IMR-90 (cell line): Measurements from ENCODE around the gene FARS2. TPM values are rescaled to one million over a fixed set of nuclear protein-coding genes. Genes with fewer than 3 reads are reported as not detected.

Source experiments
- ATAC-seq: fragments of 200-7000 bp; cut with Tn5 transposase; 2 replicates; pipeline ENCODE4 v1.9.1; 2020; ENCODE audit warnings: low read depth, mild to moderate bottlenecking, moderate library complexity
- BruUV-seq: library from RNA; stranded (reverse); fragments of 400-500 nt; replicated peaks from 2 replicates; lab custom pipeline; 2021; lab: Mats Ljungman, UMichigan
- CTCF ChIA-PET: fragments of 300-600 bp; formaldehyde crosslinking; extraction: SDS; loops from one replicate; lab custom pipeline; 2021; ENCODE audit warnings: antibody characterized with exemption; lab: Yijun Ruan, JAX
- POLR2A ChIA-PET: fragments of 300-600 bp; sonication (Branson Sonifier 250); formaldehyde crosslinking; loops from one replicate; lab custom pipeline; 2022; ENCODE audit warnings: antibody characterized with exemption; ENCODE audit not compliant: unreplicated experiment; lab: Charles Lee
- DNase-seq: peaks from one replicate; pipeline ENCODE4 v3.0.0; 2013
- H2AFZ ChIP-seq: replicated peaks from 2 replicates; pipeline ENCODE3; 2013; ENCODE audit warnings: low read length, mild to moderate bottlenecking; ENCODE audit not compliant: poor library complexity
- H2AK5ac ChIP-seq: 2 replicates; pipeline ENCODE4 v1.6.1; 2013; ENCODE audit warnings: low read depth, low read length, inconsistent platforms
- H2AK9ac ChIP-seq: replicated peaks from 2 replicates; pipeline ENCODE3; 2013; ENCODE audit warnings: mild to moderate bottlenecking, low read depth, low read length, moderate library complexity; ENCODE audit not compliant: poor library complexity
- H2BK120ac ChIP-seq: 2 replicates; pipeline ENCODE4 v1.6.1; 2013; ENCODE audit warnings: low read depth, low read length, inconsistent platforms
- H2BK15ac ChIP-seq: 3 replicates; pipeline ENCODE4 v1.6.1; 2013; ENCODE audit warnings: low read depth, low read length, inconsistent platforms
- H2BK20ac ChIP-seq: 2 replicates; pipeline ENCODE4 v1.6.1; 2013; ENCODE audit warnings: low read depth, mild to moderate bottlenecking, inconsistent platforms, low read length, moderate library complexity
- H2BK5ac ChIP-seq: 2 replicates; pipeline ENCODE4 v1.6.1; 2013; ENCODE audit warnings: mild to moderate bottlenecking, low read depth, low read length, inconsistent platforms; ENCODE audit not compliant: poor library complexity, severe bottlenecking
- H3K14ac ChIP-seq: replicated peaks from 2 replicates; pipeline ENCODE4 v1.6.1; 2013; ENCODE audit warnings: low read depth, low read length, inconsistent platforms
- H3K18ac ChIP-seq: 2 replicates; pipeline ENCODE4 v1.6.1; 2013; ENCODE audit warnings: low read depth, low read length, control low read depth
- H3K23ac ChIP-seq: 2 replicates; pipeline ENCODE4 v1.6.1; 2013; ENCODE audit warnings: low read depth, low read length, inconsistent platforms
- H3K27ac ChIP-seq: 2 replicates; pipeline ENCODE4 v1.5.1; 2013; ENCODE audit warnings: mild to moderate bottlenecking, control low read depth, low read length; ENCODE audit not compliant: insufficient read depth
- H3K27me3 ChIP-seq: 2 replicates; pipeline ENCODE4 v1.6.1; 2013; ENCODE audit warnings: low read length; ENCODE audit not compliant: control insufficient read depth, insufficient read depth
- H3K36me3 ChIP-seq: 2 replicates; pipeline ENCODE4 v1.6.1; 2013; ENCODE audit warnings: low read length, mixed read lengths; ENCODE audit not compliant: control insufficient read depth, insufficient read depth
- H3K4ac ChIP-seq: 2 replicates; pipeline ENCODE4 v1.6.1; 2013; ENCODE audit warnings: low read depth, low read length, inconsistent platforms
- H3K4me1 ChIP-seq: 2 replicates; pipeline ENCODE4 v1.6.1; 2013; ENCODE audit warnings: low read length, mixed read lengths; ENCODE audit not compliant: control insufficient read depth, insufficient read depth
- H3K4me2 ChIP-seq: 2 replicates; pipeline ENCODE4 v1.6.1; 2013; ENCODE audit warnings: low read depth, mild to moderate bottlenecking, control low read depth, low read length, moderate library complexity
- H3K4me3 ChIP-seq: 2 replicates; pipeline ENCODE4 v1.5.1; 2013; ENCODE audit warnings: low read depth, mild to moderate bottlenecking, control low read depth, low read length, moderate library complexity; ENCODE audit not compliant: insufficient read depth
- H3K56ac ChIP-seq: 2 replicates; pipeline ENCODE4 v1.6.1; 2013; ENCODE audit warnings: low read length, inconsistent platforms; ENCODE audit not compliant: insufficient read depth; ENCODE audit errors: extremely low read depth
- H3K79me1 ChIP-seq, 2 experiments: 2 replicates each; pipeline ENCODE4 v1.6.1; 2013; ENCODE audit warnings: low read length in 2 of 2, inconsistent platforms in 1 of 2, low read depth in 1 of 2
- H3K9ac ChIP-seq: 2 replicates; pipeline ENCODE4 v1.6.1; 2013; ENCODE audit warnings: low read depth, low read length, control low read depth
- H3K9me1 ChIP-seq: 2 replicates; pipeline ENCODE4 v1.6.1; 2013; ENCODE audit warnings: low read length, inconsistent platforms; ENCODE audit not compliant: insufficient read depth
- H3K9me3 ChIP-seq: 2 replicates; pipeline ENCODE4 v1.6.1; 2013; ENCODE audit warnings: low read length; ENCODE audit not compliant: control insufficient read depth, insufficient read depth
- H4K20me1 ChIP-seq: 2 replicates; pipeline ENCODE4 v1.6.1; 2013; ENCODE audit warnings: low read length, inconsistent platforms; ENCODE audit not compliant: insufficient read depth
- H4K5ac ChIP-seq: 2 replicates; pipeline ENCODE4 v1.6.1; 2013; ENCODE audit warnings: mild to moderate bottlenecking, low read depth, low read length, control low read depth
- H4K8ac ChIP-seq, 2 experiments: 2 replicates each; pipeline ENCODE4 v1.6.1; 2013; ENCODE audit warnings: low read depth in 2 of 2, low read length in 2 of 2, control low read depth in 1 of 2, inconsistent platforms in 1 of 2
- H4K91ac ChIP-seq: 2 replicates; pipeline ENCODE4 v1.6.1; 2013; ENCODE audit warnings: low read depth, low read length, inconsistent platforms; ENCODE audit not compliant: insufficient read depth
- CHD1 ChIP-seq: IDR thresholded peaks from 2 replicates; pipeline ENCODE4 v1.6.1; 2012; ENCODE audit warnings: low read depth, low read length, improper control_type of control experiment
- ELK1 ChIP-seq: fragments of 150-350 bp; IDR thresholded peaks from 2 replicates; pipeline ENCODE4 v1.6.1; 2016; ENCODE audit warnings: low read depth, mild to moderate bottlenecking, low read length, moderate library complexity, borderline replicate concordance
- FOS ChIP-seq: fragments of 150-350 bp; IDR thresholded peaks from 2 replicates; pipeline ENCODE4 v1.6.1; 2016; ENCODE audit warnings: low read depth, low read length
- RAD21 ChIP-seq: IDR thresholded peaks from 2 replicates; pipeline ENCODE4 v1.6.1; 2012; ENCODE audit warnings: low read length, improper control_type of control experiment
- RCOR1 ChIP-seq: IDR thresholded peaks from 2 replicates; pipeline ENCODE4 v1.6.1; 2012; ENCODE audit warnings: mild to moderate bottlenecking, low read length, improper control_type of control experiment; ENCODE audit not compliant: insufficient replicate concordance
- WGBS, 2 experiments: methylation state at CpG; one replicate each; pipeline versions ENCODE4 v1.1.5 to v1.1.7; 2013; ENCODE audit warnings: missing lambda C conversion rate in 2 of 2; ENCODE audit not compliant: insufficient read length in 1 of 2; ENCODE audit errors: extremely low coverage in 2 of 2; 5-methylcytosine and 5-hydroxymethylcytosine counted together
- dilution Hi-C: fragments of 300-500 bp; cut with HindIII; formaldehyde crosslinking; loops from one replicate; pipeline ENCODE4 v1.14.3; 2018; ENCODE audit warnings: low sequenced_read_pairs; ENCODE audit not compliant: unreplicated experiment
- in situ Hi-C: fragments of 300-500 bp; cut with MboI; formaldehyde crosslinking; loops from 3 replicates; pipeline ENCODE4 v1.14.3; 2019; ENCODE audit warnings: low sequenced_read_pairs, inconsistent platforms, mixed read lengths
- intact Hi-C: fragments of 100-400 bp; cut with micrococcal nuclease; formaldehyde crosslinking; loops from 2 replicates; pipeline ENCODE4 v1.10.0; 2022
- polyA plus RNA-seq, 3 experiments: library from polyadenylated mRNA; depleted of rRNA; stranded (reverse); fragments of >200 nt; gene quantifications; 2 replicates each; pipeline ENCODE4 v1.2.3, GENCODE V29; 2012; ENCODE audit warnings: low replicate concordance in 1 of 3
- total RNA-seq: library from RNA; depleted of rRNA; stranded (reverse); fragments of >200 nt; gene quantifications from 2 replicates; pipeline ENCODE4 v1.2.3, GENCODE V29; 2012

FARS2 gene
- total and polyA plus RNA-seq, 2 of the 4 experiments (the other 2 are of a cell fraction): 12.1 to 28.9 TPM

GRCh38 chr6:5772408-5773120, 511.3 kb downstream of the FARS2 start:
- no peaks in the 10 kb centered on the region for H3K9me1 ChIP-seq
- dilution Hi-C loops (no loop called here), in situ Hi-C loops (no loop called here), intact Hi-C loops (no loop called here)
- H3K18ac ChIP-seq: no peak overlapping the region
- TF ChIP-seq FOS (no peak), RAD21 (no peak), ELK1 (no peak), RCOR1 (no peak), CHD1 (no peak)
- ChIA-PET CTCF (no interaction called here), POLR2A (no interaction called here)
- no peak overlapping the region for H3K23ac ChIP-seq
- no peaks in the 10 kb centered on the region for H3K9me3 ChIP-seq
- no peaks in the 10 kb centered on the region for H3K4me1 ChIP-seq
- no peak overlapping the region for H2BK20ac ChIP-seq
- H3K4ac ChIP-seq: no peak overlapping the region
- no peak overlapping the region for H2BK120ac ChIP-seq
- no peak overlapping the region for H3K4me2 ChIP-seq
- no peak overlapping the region for H2AK9ac ChIP-seq
- no peak overlapping the region for H2AK5ac ChIP-seq
- no peak overlapping the region for H3K9ac ChIP-seq
- no peak overlapping the region for H3K27ac ChIP-seq
- H4K91ac ChIP-seq: no peak overlapping the region
- H3K27me3 ChIP-seq: no peaks in the 10 kb centered on the region
- ATAC-seq: no peak
- H3K56ac ChIP-seq: no peak overlapping the region
- H3K4me3 ChIP-seq: no peak overlapping the region
- no peak overlapping the region for H4K5ac ChIP-seq
- no TSS peak for BruUV-seq
- no peak overlapping the region for H2BK15ac ChIP-seq
- H4K8ac ChIP-seq: no peak overlapping the region
- H3K36me3 ChIP-seq: no peaks in the 10 kb centered on the region
- H3K14ac ChIP-seq: no peak overlapping the region
- DNase-seq: no peak
- no peak overlapping the region for H2BK5ac ChIP-seq
- no CpG with 5 or more reads among the region's 11 CpGs for WGBS, 2 experiments
- no peaks in the 10 kb centered on the region for H4K20me1 ChIP-seq
- no peaks in the 10 kb centered on the region for H3K79me1 ChIP-seq
- H2AFZ ChIP-seq: no peak overlapping the region
